ENCODE results near the gene AEBP2.
"Not testable (repeated sequence)": the region's sequence is repeated elsewhere in the genome, so short reads cannot be mapped to it uniquely, and the experiment has no call there.

The AEBP2 gene

GRCh38 chr12:19454837-19455236, 15.5 kb downstream of the AEBP2 start:
- DNase-seq (ENCODE audit: low spot score), result no peak

- no peak for DNase-seq (ENCODE audit: low spot score)
These were observed 16.9 kb downstream of the AEBP2 start for GRCh38 chr12:19456176-19456575.

DNA sequence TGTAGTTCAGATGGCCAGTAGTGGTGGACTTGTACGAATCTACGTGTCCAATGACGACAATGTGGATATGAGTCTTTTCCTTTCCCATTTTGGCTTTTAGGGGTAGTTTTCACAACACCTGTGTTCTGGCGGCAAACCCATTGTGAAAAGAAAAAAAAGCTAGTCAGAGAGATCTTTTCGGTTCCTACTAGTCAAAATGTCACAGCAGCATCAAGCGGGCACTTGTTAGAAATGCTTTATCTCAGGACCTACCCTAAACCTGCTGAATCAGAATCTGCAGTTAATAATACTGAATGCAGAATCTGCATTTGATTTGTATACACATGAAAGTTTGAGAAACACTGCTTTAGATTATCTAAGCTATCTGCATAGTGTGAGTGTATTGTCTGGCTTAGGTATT, 18.3 kb downstream of the AEBP2 start:
- no peak for DNase-seq (ENCODE audit: low spot score)

GRCh38 chr12:19458733-19459132, 19.4 kb downstream of the AEBP2 start:
- DNase-seq (ENCODE audit: low spot score), result no peak

DNA sequence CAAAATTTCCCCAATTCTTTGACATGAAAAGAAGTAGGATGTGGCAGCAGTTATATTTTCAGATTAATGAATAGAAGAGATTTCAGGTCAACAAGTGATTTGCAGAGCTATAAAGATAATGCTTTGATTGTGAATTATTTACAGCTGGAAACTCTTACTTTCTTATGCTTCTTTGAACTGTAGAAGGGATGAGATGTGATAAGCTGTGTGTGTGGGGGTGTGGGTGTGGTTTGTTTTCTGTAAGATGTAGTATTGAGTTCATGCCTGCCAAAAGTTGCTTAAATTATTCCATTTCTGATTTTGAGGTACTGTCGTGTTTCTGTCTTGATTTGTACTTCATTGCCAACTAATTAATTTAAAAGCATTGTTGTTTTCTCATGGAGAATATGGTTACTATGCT, 22.7 kb downstream of the AEBP2 start:
- DNase-seq (ENCODE audit: low spot score), result no peak

DNA sequence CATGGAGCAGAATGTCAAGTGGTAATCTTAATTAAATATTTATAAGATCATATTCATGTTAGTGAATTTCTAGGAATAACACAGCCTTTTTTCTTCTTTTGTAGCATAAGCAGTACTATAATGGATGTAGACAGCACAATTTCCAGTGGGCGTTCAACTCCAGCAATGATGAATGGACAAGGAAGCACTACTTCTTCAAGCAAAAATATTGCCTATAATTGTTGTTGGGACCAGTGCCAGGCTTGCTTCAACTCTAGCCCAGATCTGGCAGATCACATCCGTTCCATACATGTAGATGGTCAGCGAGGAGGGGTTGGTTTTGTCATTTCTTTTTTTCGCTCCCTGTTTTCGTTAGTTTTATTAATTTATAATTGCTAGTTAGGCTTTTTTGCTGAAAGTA, 23.1 kb downstream of the AEBP2 start:
- no peak for DNase-seq (ENCODE audit: low spot score)

GRCh38 chr12:19464192-19464580, 24.9 kb downstream of the AEBP2 start:
- DNase-seq (ENCODE audit: low spot score), result no peak

DNA sequence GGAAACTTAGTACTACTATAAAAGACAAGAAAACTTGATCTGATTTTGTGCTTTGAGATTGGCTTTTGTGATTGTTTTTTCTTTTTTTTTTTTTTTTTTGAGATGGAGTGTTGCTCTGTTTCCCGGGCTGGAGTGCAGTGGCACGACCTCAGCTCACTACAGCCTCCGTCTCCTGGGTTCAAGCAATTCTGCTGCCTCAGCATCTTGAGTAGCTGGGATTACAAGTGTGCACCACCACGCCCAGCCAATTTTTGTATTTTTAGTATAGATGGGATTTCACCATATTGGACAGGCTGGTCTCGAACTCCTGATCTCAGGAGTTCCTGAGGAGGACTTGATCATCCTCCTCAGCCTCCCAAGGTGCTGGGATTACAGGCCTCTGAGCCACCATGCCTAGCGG, 26.4 kb downstream of the AEBP2 start:
- DNase-seq (ENCODE audit: low spot score), result no peak

GRCh38 chr12:19474147-19474546, 34.9 kb downstream of the AEBP2 start:
- no peak for DNase-seq (ENCODE audit: low spot score)

DNA sequence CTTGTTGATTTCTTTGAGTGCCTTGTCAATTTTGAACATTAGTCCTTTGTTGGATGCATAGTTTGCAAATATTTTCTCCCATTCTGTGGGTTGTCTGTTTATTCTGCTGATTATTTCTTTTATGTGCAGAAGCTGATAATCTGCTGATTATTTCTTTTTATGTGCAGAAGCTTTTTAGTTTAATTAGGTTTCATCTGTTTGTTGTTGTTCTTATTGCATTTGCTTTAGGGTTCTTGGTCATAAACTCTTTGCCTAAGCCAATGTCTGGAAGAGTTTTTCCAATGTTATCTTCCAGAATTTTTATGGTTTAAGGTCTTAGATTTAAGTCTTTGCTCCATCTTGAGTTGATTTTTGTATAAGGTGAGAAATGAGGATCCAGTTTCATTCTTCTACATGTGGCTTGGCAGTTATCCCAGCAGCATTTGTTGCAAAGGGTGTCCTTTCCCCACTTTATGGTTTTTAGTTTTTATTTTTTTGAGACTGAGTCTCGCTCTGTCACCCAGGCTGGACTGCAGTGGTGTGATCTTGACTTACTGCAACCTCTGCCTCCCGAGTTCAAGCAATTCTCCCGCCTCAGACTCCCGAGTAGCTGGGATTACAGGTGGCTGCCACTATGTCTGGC, 36.7 kb downstream of the AEBP2 start:
- DNase-seq (ENCODE audit: low spot score), result not testable (repeated sequence)

- no peak for DNase-seq (ENCODE audit: low spot score)
These were observed 37.8 kb downstream of the AEBP2 start for GRCh38 chr12:19477071-19477470.

- DNase-seq (ENCODE audit: low spot score), result no peak
These were observed 41.2 kb downstream of the AEBP2 start for GRCh38 chr12:19480459-19480858.

- no peak for DNase-seq (ENCODE audit: low spot score)
These were observed 42.7 kb downstream of the AEBP2 start for GRCh38 chr12:19482036-19482435.

GRCh38 chr12:19482551-19483109, 43.3 kb downstream of the AEBP2 start:
- DNase-seq (ENCODE audit: low spot score), result peak; percentile 61

GRCh38 chr12:19483727-19484126, 44.4 kb downstream of the AEBP2 start:
- DNase-seq (ENCODE audit: low spot score), result no peak

GRCh38 chr12:19484738-19485137, 45.4 kb downstream of the AEBP2 start:
- DNase-seq (ENCODE audit: low spot score), result peak; percentile 11

DNA sequence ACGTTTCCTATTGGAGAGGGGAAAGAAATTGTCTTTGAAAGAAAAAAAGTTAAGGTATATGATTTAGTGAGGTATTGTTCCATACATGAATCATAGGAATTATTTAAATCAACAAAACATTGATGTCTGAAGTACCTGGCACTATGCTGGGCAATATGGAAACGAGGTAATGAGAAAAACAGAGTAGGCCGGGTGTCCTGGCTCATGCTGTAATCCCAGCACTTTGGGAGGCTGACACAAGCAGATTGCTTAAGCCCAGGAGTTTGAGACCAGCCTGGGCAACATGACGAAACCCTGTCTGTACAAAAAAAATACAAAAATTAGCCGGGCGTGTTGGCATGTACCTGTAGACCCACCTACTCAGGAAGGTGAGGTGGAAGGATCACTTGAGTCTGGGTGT, 45.9 kb downstream of the AEBP2 start:
- no peak for DNase-seq (ENCODE audit: low spot score)

- no peak for DNase-seq (ENCODE audit: low spot score)
These were observed 49.9 kb downstream of the AEBP2 start for GRCh38 chr12:19489168-19489567.

GRCh38 chr12:19490908-19491307, 51.6 kb downstream of the AEBP2 start:
- DNase-seq (ENCODE audit: low spot score), result no peak

- DNase-seq (ENCODE audit: low spot score), result no peak
These were observed 52.6 kb downstream of the AEBP2 start for GRCh38 chr12:19491863-19492262.

- no peak for DNase-seq (ENCODE audit: low spot score)
These were observed 57.1 kb downstream of the AEBP2 start for GRCh38 chr12:19496219-19496878.

- DNase-seq (ENCODE audit: low spot score), result no peak
These were observed 58.8 kb downstream of the AEBP2 start for GRCh38 chr12:19498099-19498498.

DNA sequence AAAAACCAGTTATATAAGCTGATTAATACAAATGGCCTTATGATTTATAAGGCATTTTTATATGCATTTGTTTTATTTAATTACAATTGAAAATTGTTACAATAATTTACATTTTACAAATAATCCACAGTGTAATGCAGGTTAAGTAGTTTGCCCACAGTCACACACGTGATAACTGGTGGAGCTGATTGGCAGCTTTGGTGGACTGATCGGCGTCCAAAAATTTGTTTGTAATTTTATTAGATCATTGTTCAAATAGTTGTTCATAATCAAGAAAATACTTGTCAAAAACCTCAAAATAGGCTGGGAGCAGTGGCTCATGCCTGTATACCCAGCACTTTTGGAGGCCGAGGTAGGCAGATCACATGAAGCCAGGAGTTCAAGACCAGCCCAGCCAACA, 59.7 kb downstream of the AEBP2 start:
- DNase-seq (ENCODE audit: low spot score), result no peak

DNA sequence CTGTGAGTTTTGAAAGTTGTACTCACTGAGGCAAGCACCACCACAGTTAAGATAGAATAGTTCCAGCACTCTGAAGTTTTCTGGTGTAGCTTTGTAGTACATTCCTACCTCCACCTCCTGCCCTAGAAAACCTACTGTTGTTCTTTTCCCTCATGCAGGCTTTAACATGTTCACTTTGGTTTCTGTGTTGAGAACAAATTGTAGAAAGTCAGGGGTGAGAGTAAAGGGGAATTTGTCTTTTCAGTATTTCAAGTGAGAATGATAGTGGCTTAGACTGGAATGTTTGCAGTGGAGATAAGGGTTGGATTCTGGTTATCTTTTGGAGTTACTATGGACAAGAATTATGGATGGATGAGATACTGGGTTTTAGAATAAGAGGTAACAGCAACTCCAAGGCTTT, 67.2 kb downstream of the AEBP2 start:
- no peak for DNase-seq (ENCODE audit: low spot score)

All from activated CD4-positive, alpha-beta T cell treated with anti-CD3 and anti-CD28 coated beads, Interleukin-2, Interleukin-4, amounts not matched to agents 100 ng/mL and 50 ng/mL, durations not matched to agents 16 hours and 8 hours (primary cell).